HCT116 (cell line): ENCODE data around the gene CARD9. TPM values are rescaled to one million over a fixed set of nuclear protein-coding genes. Genes with fewer than 3 reads are reported as not detected.

Source experiments
- ATAC-seq: fragments of 200-7000 bp; cut with Tn5 transposase; 2 replicates; pipeline ENCODE4 v1.9.1; 2020; ENCODE audit warnings: mild to moderate bottlenecking, moderate library complexity
- BruUV-seq: library from RNA; stranded (reverse); fragments of 400-500 nt; replicated peaks from 2 replicates; lab custom pipeline; 2021; lab: Mats Ljungman, UMichigan
- CTCF ChIA-PET: fragments of 300-600 bp; sonication (Branson Sonifier 250); formaldehyde crosslinking; loops from one replicate; lab custom pipeline; 2021; ENCODE audit warnings: antibody characterized with exemption; lab: Charles Lee
- POLR2A ChIA-PET: fragments of 300-600, 350-600 bp; sonication (Branson Sonifier 250); formaldehyde crosslinking; loops from one replicate; lab custom pipeline; 2021; ENCODE audit warnings: antibody characterized with exemption; lab: Charles Lee
- RAD21 ChIA-PET, 2 experiments: fragments of 300-600 bp; sonication (Branson Sonifier 250); formaldehyde crosslinking; loops; one replicate each; lab custom pipeline; 2023; ENCODE audit warnings: low total read pairs in 2 of 2; ENCODE audit not compliant: uncharacterized antibody in 2 of 2, unreplicated experiment in 2 of 2, low non-redundant PET in 1 of 2; lab: Charles Lee
- DNase-seq: peaks from one replicate; pipeline ENCODE4 v3.0.0-alpha.2; 2010; ENCODE audit warnings: low read depth, low spot score
- H2AFZ ChIP-seq: fragments of 200-600 bp; shearing (Covaris generic), sonication (generic); 2 replicates; pipeline ENCODE4 v1.6.1; 2017; ENCODE audit warnings: low read depth, mixed run types, mixed read lengths, antibody characterized with exemption, low read length; ENCODE audit not compliant: poor library complexity, severe bottlenecking
- H3K27ac ChIP-seq: 2 replicates; pipeline ENCODE4 v1.5.1; 2012; ENCODE audit warnings: low read depth, low read length
- H3K27me3 ChIP-seq: fragments of 200-600 bp; sonication (generic); 2 replicates; pipeline ENCODE4 v1.6.1; 2016; ENCODE audit warnings: mixed run types, low read length, mixed read lengths; ENCODE audit not compliant: insufficient read depth
- H3K36me3 ChIP-seq, 2 experiments: fragments of 200-500 bp in 1 of 2; fragments of 200-600 bp in 1 of 2; sonication (Bioruptor generic) in 1 of 2; sonication (generic) in 1 of 2; 2 replicates each; pipeline versions ENCODE4 v1.5.1 to v1.6.1; 2014 to 2016; ENCODE audit warnings: low read length in 2 of 2, inconsistent platforms in 1 of 2, mixed read lengths in 1 of 2, mixed run types in 1 of 2; ENCODE audit not compliant: insufficient read depth in 2 of 2, control insufficient read depth in 1 of 2
- H3K4me1 ChIP-seq, 2 experiments: fragments of 200-600 bp in 1 of 2; sonication (generic) in 1 of 2; 2 replicates each; pipeline versions ENCODE4 v1.5.1 to v1.6.1; 2012 to 2017; ENCODE audit warnings: low read length in 2 of 2, inconsistent platforms in 1 of 2, mild to moderate bottlenecking in 1 of 2, mixed read lengths in 1 of 2, mixed run types in 1 of 2, moderate library complexity in 1 of 2; ENCODE audit not compliant: insufficient read depth in 2 of 2, control insufficient read depth in 1 of 2
- H3K4me2 ChIP-seq: fragments of 200-600 bp; sonication (generic); 2 replicates; pipeline ENCODE4 v1.6.1; 2017; ENCODE audit warnings: mixed run types, low read length, mixed read lengths
- H3K4me3 ChIP-seq, 2 experiments: fragments of 200-600 bp in 1 of 2; sonication (generic) in 1 of 2; replicated peaks in 1 of 2; 2 replicates each; pipeline ENCODE4 v1.5.1; 2011 to 2016; ENCODE audit warnings: low read length in 2 of 2, control low read depth in 1 of 2, low read depth in 1 of 2, mild to moderate bottlenecking in 1 of 2, mixed read lengths in 1 of 2, mixed run types in 1 of 2
- H3K79me2 ChIP-seq: fragments of 200-600 bp; sonication (generic); 2 replicates; pipeline ENCODE4 v1.6.1; 2017; ENCODE audit warnings: mild to moderate bottlenecking, mixed run types, low read length, moderate library complexity, mixed read lengths; ENCODE audit not compliant: insufficient read depth
- H3K9ac ChIP-seq: fragments of 200-600 bp; sonication (generic); 2 replicates; pipeline ENCODE4 v1.6.1; 2016; ENCODE audit warnings: low read length, mixed read lengths
- H3K9me2 ChIP-seq: fragments of 200-600 bp; sonication (generic), shearing (Covaris generic); 2 replicates; pipeline ENCODE4 v1.6.1; 2017; ENCODE audit warnings: mixed run types, mild to moderate bottlenecking, moderate library complexity; ENCODE audit not compliant: insufficient read depth
- H3K9me3 ChIP-seq, 2 experiments: fragments of 200-500 bp in 1 of 2; fragments of 200-600 bp in 1 of 2; sonication (Bioruptor generic) in 1 of 2; sonication (generic) in 1 of 2; 2 replicates each; pipeline ENCODE4 v1.6.1; 2014 to 2017; ENCODE audit warnings: low read length in 2 of 2, mixed read lengths in 2 of 2, inconsistent platforms in 1 of 2, low read depth in 1 of 2, mild to moderate bottlenecking in 1 of 2, mixed run types in 1 of 2, moderate library complexity in 1 of 2; ENCODE audit not compliant: control insufficient read depth in 1 of 2, insufficient read depth in 1 of 2
- H4K20me1 ChIP-seq: fragments of 200-600 bp; sonication (generic), shearing (Covaris generic); 2 replicates; pipeline ENCODE4 v1.6.1; 2017; ENCODE audit warnings: mixed run types, mild to moderate bottlenecking, moderate library complexity; ENCODE audit not compliant: insufficient read depth
- CEBPB ChIP-seq: IDR thresholded peaks from 2 replicates; pipeline ENCODE4 v1.6.1; 2012; ENCODE audit warnings: low read depth
- ELF1 ChIP-seq: IDR thresholded peaks from 2 replicates; pipeline ENCODE4 v1.6.1; 2012; ENCODE audit warnings: low read depth, borderline replicate concordance
- EZH2 ChIP-seq: fragments of 200-600 bp; sonication (generic); IDR thresholded peaks from 2 replicates; pipeline ENCODE4 v1.6.1; 2017; ENCODE audit warnings: antibody characterized with exemption, mixed run types
- EZH2phosphoT487 ChIP-seq: fragments of 200-600 bp; IDR thresholded peaks from 2 replicates; pipeline ENCODE4 v1.6.1; 2018; ENCODE audit warnings: antibody characterized with exemption, borderline replicate concordance
- JUND ChIP-seq: IDR thresholded peaks from 2 replicates; pipeline ENCODE4 v1.6.1; 2012
- POLR2AphosphoS5 ChIP-seq: IDR thresholded peaks from 2 replicates; pipeline ENCODE4 v1.6.1; 2011; ENCODE audit warnings: mild to moderate bottlenecking, low read depth, low read length, moderate library complexity
- RAD21 ChIP-seq: IDR thresholded peaks from 2 replicates; pipeline ENCODE4 v1.6.1; 2012; ENCODE audit warnings: low read depth, mild to moderate bottlenecking
- SIN3A ChIP-seq: IDR thresholded peaks from 2 replicates; pipeline ENCODE4 v1.6.1; 2012; ENCODE audit warnings: low read depth
- SRF ChIP-seq: IDR thresholded peaks from 2 replicates; pipeline ENCODE4 v1.6.1; 2012; ENCODE audit warnings: low read depth
- YY1 ChIP-seq: IDR thresholded peaks from 2 replicates; pipeline ENCODE4 v1.6.1; 2011; ENCODE audit warnings: low read length, low read depth, moderate library complexity, mild to moderate bottlenecking; ENCODE audit not compliant: insufficient replicate concordance; ENCODE audit errors: extremely low read depth
- ZFX ChIP-seq: fragments of 450-650 bp; IDR thresholded peaks from 2 replicates; pipeline ENCODE4 v1.6.1; 2017
- intact Hi-C: fragments of 100-400 bp; cut with micrococcal nuclease; formaldehyde crosslinking; loops from 2 replicates; pipeline ENCODE4 v1.10.0; 2022
- total RNA-seq: library from RNA; stranded (reverse); gene quantifications from one replicate; pipeline ENCODE4 v1.2.1, GENCODE V29; 2021; ENCODE audit not compliant: unreplicated experiment
- TF ChIP-seq, protein P1 (sequence below), 3 experiments: fragments of 200-600 bp in 1 of 3; sonication (generic) in 1 of 3; IDR thresholded peaks in 2 of 3; conservative IDR thresholded peaks in 1 of 3; 2 replicates each; pipeline ENCODE4 v1.5.1; 2012 to 2017; ENCODE audit warnings: low read depth in 2 of 3, low read length in 2 of 3, antibody characterized with exemption in 1 of 3, borderline replicate concordance in 1 of 3, control low read depth in 1 of 3, mild to moderate bottlenecking in 1 of 3, mixed read lengths in 1 of 3, mixed run types in 1 of 3, moderate library complexity in 1 of 3; ENCODE audit not compliant: insufficient read depth in 1 of 3
- TF ChIP-seq, protein P2 (sequence below): IDR thresholded peaks from 2 replicates; pipeline ENCODE4 v1.6.1; 2012
- TF ChIP-seq, protein P3 (sequence below): IDR thresholded peaks from 2 replicates; pipeline ENCODE4 v1.6.1; 2012
- TF ChIP-seq, protein P4 (sequence below): IDR thresholded peaks from 2 replicates; pipeline ENCODE4 v1.6.1; 2012; ENCODE audit warnings: low read depth

CARD9 gene
- total RNA-seq, 1 experiment from 2014 or later: 1.2 TPM

DNA sequence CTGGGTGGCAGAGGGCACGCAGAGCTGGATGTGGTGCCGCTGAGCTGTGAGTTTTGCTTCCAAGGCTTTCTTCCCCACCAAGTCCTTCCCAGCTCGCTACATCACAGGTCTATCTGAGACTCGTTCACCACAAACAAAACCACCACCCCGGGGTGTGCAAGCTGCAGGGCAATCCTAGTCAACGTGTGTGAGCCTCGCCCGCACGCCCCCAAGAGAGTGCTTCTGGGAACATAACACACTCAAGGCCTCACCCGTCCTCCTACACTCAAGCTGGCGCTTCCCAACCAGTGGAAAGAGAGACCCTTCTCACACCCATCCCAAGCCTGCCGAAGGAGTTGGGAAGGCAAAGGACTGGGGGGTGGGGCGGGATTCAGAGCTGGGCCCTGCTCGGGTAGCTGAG lies 15.9 kb upstream of the CARD9 start:
- no peak overlapping the region for H3K4me3 ChIP-seq
- TF ChIP-seq JUND: no peak
- no peak for TF ChIP-seq RAD21
- TF ChIP-seq, protein P1, sequence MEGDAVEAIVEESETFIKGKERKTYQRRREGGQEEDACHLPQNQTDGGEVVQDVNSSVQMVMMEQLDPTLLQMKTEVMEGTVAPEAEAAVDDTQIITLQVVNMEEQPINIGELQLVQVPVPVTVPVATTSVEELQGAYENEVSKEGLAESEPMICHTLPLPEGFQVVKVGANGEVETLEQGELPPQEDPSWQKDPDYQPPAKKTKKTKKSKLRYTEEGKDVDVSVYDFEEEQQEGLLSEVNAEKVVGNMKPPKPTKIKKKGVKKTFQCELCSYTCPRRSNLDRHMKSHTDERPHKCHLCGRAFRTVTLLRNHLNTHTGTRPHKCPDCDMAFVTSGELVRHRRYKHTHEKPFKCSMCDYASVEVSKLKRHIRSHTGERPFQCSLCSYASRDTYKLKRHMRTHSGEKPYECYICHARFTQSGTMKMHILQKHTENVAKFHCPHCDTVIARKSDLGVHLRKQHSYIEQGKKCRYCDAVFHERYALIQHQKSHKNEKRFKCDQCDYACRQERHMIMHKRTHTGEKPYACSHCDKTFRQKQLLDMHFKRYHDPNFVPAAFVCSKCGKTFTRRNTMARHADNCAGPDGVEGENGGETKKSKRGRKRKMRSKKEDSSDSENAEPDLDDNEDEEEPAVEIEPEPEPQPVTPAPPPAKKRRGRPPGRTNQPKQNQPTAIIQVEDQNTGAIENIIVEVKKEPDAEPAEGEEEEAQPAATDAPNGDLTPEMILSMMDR (IDR thresholded peaks at IDR 0.05 in 2 of 3, conservative IDR thresholded peaks at IDR 0.05 in 1 of 3; ENCODE audit: borderline replicate concordance in 1 of 3, insufficient read depth in 1 of 3, low read depth in 2 of 3, low read length in 2 of 3): no peak
- TF ChIP-seq EZH2: no peak
- TF ChIP-seq ZFX: no peak
- no peak for TF ChIP-seq ELF1
- TF ChIP-seq POLR2AphosphoS5: no peak
- no peak for TF ChIP-seq SIN3A
- no peak for TF ChIP-seq EZH2phosphoT487
- TF ChIP-seq, protein P2, sequence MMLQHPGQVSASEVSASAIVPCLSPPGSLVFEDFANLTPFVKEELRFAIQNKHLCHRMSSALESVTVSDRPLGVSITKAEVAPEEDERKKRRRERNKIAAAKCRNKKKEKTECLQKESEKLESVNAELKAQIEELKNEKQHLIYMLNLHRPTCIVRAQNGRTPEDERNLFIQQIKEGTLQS: no peak
- TF ChIP-seq, protein P3, sequence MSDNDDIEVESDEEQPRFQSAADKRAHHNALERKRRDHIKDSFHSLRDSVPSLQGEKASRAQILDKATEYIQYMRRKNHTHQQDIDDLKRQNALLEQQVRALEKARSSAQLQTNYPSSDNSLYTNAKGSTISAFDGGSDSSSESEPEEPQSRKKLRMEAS: no peak
- TF ChIP-seq, protein P4, sequence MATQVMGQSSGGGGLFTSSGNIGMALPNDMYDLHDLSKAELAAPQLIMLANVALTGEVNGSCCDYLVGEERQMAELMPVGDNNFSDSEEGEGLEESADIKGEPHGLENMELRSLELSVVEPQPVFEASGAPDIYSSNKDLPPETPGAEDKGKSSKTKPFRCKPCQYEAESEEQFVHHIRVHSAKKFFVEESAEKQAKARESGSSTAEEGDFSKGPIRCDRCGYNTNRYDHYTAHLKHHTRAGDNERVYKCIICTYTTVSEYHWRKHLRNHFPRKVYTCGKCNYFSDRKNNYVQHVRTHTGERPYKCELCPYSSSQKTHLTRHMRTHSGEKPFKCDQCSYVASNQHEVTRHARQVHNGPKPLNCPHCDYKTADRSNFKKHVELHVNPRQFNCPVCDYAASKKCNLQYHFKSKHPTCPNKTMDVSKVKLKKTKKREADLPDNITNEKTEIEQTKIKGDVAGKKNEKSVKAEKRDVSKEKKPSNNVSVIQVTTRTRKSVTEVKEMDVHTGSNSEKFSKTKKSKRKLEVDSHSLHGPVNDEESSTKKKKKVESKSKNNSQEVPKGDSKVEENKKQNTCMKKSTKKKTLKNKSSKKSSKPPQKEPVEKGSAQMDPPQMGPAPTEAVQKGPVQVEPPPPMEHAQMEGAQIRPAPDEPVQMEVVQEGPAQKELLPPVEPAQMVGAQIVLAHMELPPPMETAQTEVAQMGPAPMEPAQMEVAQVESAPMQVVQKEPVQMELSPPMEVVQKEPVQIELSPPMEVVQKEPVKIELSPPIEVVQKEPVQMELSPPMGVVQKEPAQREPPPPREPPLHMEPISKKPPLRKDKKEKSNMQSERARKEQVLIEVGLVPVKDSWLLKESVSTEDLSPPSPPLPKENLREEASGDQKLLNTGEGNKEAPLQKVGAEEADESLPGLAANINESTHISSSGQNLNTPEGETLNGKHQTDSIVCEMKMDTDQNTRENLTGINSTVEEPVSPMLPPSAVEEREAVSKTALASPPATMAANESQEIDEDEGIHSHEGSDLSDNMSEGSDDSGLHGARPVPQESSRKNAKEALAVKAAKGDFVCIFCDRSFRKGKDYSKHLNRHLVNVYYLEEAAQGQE: no peak
- no peak for TF ChIP-seq YY1
- TF ChIP-seq CEBPB: no peak
- no peak for TF ChIP-seq SRF
- H3K4me1 ChIP-seq: no peaks in the 10 kb centered on the region
- no peak overlapping the region for H3K9ac ChIP-seq
- H2AFZ ChIP-seq: no peak overlapping the region
- no peaks in the 10 kb centered on the region for H4K20me1 ChIP-seq
- ATAC-seq: no peak
- H3K9me2 ChIP-seq: no peaks in the 10 kb centered on the region
- H3K79me2 ChIP-seq: peaks cover 11% of the 10 kb centered on the region; the same call in 1 of the 2 replicates
- peaks cover 40 to 44% of the 10 kb centered on the region in 2 experiments for H3K36me3 ChIP-seq
- CTCF ChIA-PET: no interaction called here
- H3K9me3 ChIP-seq: no peaks in the 10 kb centered on the region
- no peak for DNase-seq
- no peak overlapping the region for H3K4me2 ChIP-seq
- intact Hi-C loops: no loop called here
- H3K27me3 ChIP-seq: no peaks in the 10 kb centered on the region
- POLR2A ChIA-PET: no interaction called here
- H3K27ac ChIP-seq: no peak overlapping the region
- BruUV-seq: no TSS peak
- RAD21 ChIA-PET: no interaction called here
